Keratinocyte (primary cell): ENCODE measurements around the gene LEUTX. TPM values are rescaled to one million over a fixed set of nuclear protein-coding genes. Genes with fewer than 3 reads are reported as not detected.

Experiments used
- DNase-seq: peaks from one replicate; pipeline ENCODE4 v3.0.0-alpha.2; 2011; ENCODE audit warnings: low read depth, missing footprints, low spot score
- FAIRE-seq: peaks from 2 replicates; lab custom pipeline; 2011; peaks lifted over from hg19 to GRCh38; lab: Jason Lieb, UNC
- H2AFZ ChIP-seq: 2 replicates; pipeline ENCODE4 v1.6.0; 2012; ENCODE audit warnings: low read length, control low read depth, inconsistent platforms; ENCODE audit not compliant: control insufficient read depth
- H3K27ac ChIP-seq: 2 replicates; pipeline ENCODE4 v1.5.1; 2011; ENCODE audit warnings: low read length; ENCODE audit not compliant: control insufficient read depth, insufficient read depth
- H3K27me3 ChIP-seq: 3 replicates; pipeline ENCODE4 v1.6.0; 2011; ENCODE audit warnings: low read length; ENCODE audit not compliant: control insufficient read depth, insufficient read depth; ENCODE audit errors: extremely low read depth
- H3K36me3 ChIP-seq, 2 experiments: 2 replicates in 1 of 2; 3 replicates in 1 of 2; pipeline ENCODE4 v1.5.1; 2011; ENCODE audit warnings: low read length in 2 of 2, mild to moderate bottlenecking in 1 of 2; ENCODE audit not compliant: control insufficient read depth in 2 of 2, insufficient read depth in 2 of 2; ENCODE audit errors: extremely low read depth in 1 of 2
- H3K4me1 ChIP-seq: 3 replicates; pipeline ENCODE4 v1.5.1; 2011; ENCODE audit warnings: low read length; ENCODE audit not compliant: control insufficient read depth, insufficient read depth; ENCODE audit errors: extremely low read depth
- H3K4me2 ChIP-seq: 3 replicates; pipeline ENCODE4 v1.6.0; 2011; ENCODE audit warnings: low read depth, low read length; ENCODE audit not compliant: control insufficient read depth, insufficient read depth; ENCODE audit errors: extremely low read depth
- H3K4me3 ChIP-seq, 3 experiments: fragments of 200-600 bp in 1 of 3; sonication (generic) in 1 of 3; 2 replicates in 2 of 3; 3 replicates in 1 of 3; pipeline ENCODE4 v1.5.1; 2011 to 2016; ENCODE audit warnings: low read length in 3 of 3, mild to moderate bottlenecking in 3 of 3, control low read depth in 2 of 3, inconsistent platforms in 1 of 3, low read depth in 1 of 3, mixed read lengths in 1 of 3, mixed run types in 1 of 3, moderate library complexity in 1 of 3; ENCODE audit not compliant: control insufficient read depth in 2 of 3, insufficient read depth in 2 of 3; ENCODE audit errors: extremely low read depth in 1 of 3
- H3K79me2 ChIP-seq: 2 replicates; pipeline ENCODE4 v1.6.0; 2012; ENCODE audit warnings: low read length; ENCODE audit not compliant: control insufficient read depth, insufficient read depth
- H3K9ac ChIP-seq: 3 replicates; pipeline ENCODE4 v1.6.0; 2011; ENCODE audit warnings: low read length; ENCODE audit not compliant: control insufficient read depth, insufficient read depth; ENCODE audit errors: extremely low read depth
- H3K9me1 ChIP-seq: 3 replicates; pipeline ENCODE4 v1.6.0; 2011; ENCODE audit warnings: low read length; ENCODE audit not compliant: control insufficient read depth, insufficient read depth; ENCODE audit errors: extremely low read depth
- H3K9me3 ChIP-seq: 2 replicates; pipeline ENCODE4 v1.5.1; 2012; ENCODE audit warnings: low read depth, low read length; ENCODE audit not compliant: control insufficient read depth
- H4K20me1 ChIP-seq: 3 replicates; pipeline ENCODE4 v1.6.0; 2011; ENCODE audit warnings: low read length; ENCODE audit not compliant: control insufficient read depth, insufficient read depth; ENCODE audit errors: extremely low read depth
- CTCF ChIP-seq, 3 experiments: IDR thresholded peaks in 1 of 3; conservative IDR thresholded peaks in 1 of 3; optimal IDR thresholded peaks in 1 of 3; 2 replicates in 2 of 3; 3 replicates in 1 of 3; pipeline versions ENCODE3 to v1.5.1; 2011; ENCODE audit warnings: low read length in 3 of 3, mild to moderate bottlenecking in 3 of 3, moderate library complexity in 2 of 3, control low read depth in 1 of 3, inconsistent platforms in 1 of 3; ENCODE audit not compliant: insufficient read depth in 2 of 3; ENCODE audit errors: extremely low read depth in 1 of 3
- EZH2 ChIP-seq: IDR thresholded peaks from one replicate; pipeline ENCODE4 v1.6.1; 2012; ENCODE audit warnings: inconsistent platforms, mild to moderate bottlenecking, low read length, moderate library complexity
- dilution Hi-C: fragments of 300-500 bp; cut with MboI; formaldehyde crosslinking; loops from one replicate; pipeline ENCODE4 v1.7.0; 2020; ENCODE audit warnings: low sequenced_read_pairs; ENCODE audit not compliant: extremely low pct_ligation_motif_present
- polyA plus RNA-seq, 5 experiments: library from polyadenylated mRNA; depleted of rRNA in 3 of 5; stranded (reverse) in 3 of 5; stranded (forward) in 1 of 5; unstranded in 1 of 5; fragments of >200 nt; gene quantifications; 1 replicate in 1 of 5; 2 replicates in 3 of 5; 3 replicates in 1 of 5; pipeline versions ENCODE4 v1.2.1 to v1.2.3, GENCODE V29; 2011 to 2012; ENCODE audit warnings: missing spikeins in 2 of 5, low read depth in 1 of 5, low replicate concordance in 1 of 5

The LEUTX gene
- polyA plus RNA-seq, 1 donor (not counting 4 experiments of a cell fraction or from before 2014, with no cell fraction given), result not detected

GRCh38 chr19:39826311-39826945 lies 47.8 kb downstream of the LEUTX start:
- H3K4me3 ChIP-seq, result no peak overlapping the region
- no peaks in the 10 kb centered on the region for H3K9me1 ChIP-seq
- FAIRE-seq (no peak), DNase-seq (no peak)
- peaks cover 9% of the 10 kb centered on the region for H3K4me1 ChIP-seq
- H3K27me3 ChIP-seq, result no peaks in the 10 kb centered on the region
- dilution Hi-C loops, result no loop called here
- TF ChIP-seq EZH2, result no peak
- TF ChIP-seq CTCF (optimal IDR thresholded peaks at IDR 0.05 in 1 of 3, IDR thresholded peaks at IDR 0.05 in 1 of 3, conservative IDR thresholded peaks at IDR 0.05 in 1 of 3; ENCODE audit: extremely low read depth in 1 of 3, insufficient read depth in 2 of 3, low read length in 3 of 3), result no peak
- no peaks in the 10 kb centered on the region for H4K20me1 ChIP-seq
- no peak overlapping the region for H3K4me2 ChIP-seq
- H3K9ac ChIP-seq, result no peak overlapping the region
- no peak overlapping the region for H3K27ac ChIP-seq
- no peak overlapping the region for H2AFZ ChIP-seq
- H3K79me2 ChIP-seq, result no peaks in the 10 kb centered on the region
- H3K9me3 ChIP-seq, result no peaks in the 10 kb centered on the region
- peaks cover 23 to 34% of the 10 kb centered on the region in 2 experiments for H3K36me3 ChIP-seq

GRCh38 chr19:39827216-39827615 lies 48.6 kb downstream of the LEUTX start:
- Histone ChIP-seq H3K4me1 (peaks cover 9% of the 10 kb centered on the region), H3K36me3 (peaks cover 24 to 36% of the 10 kb centered on the region in 2 experiments), H3K9me1 (no peaks in the 10 kb centered on the region), H3K27me3 (no peaks in the 10 kb centered on the region), H3K27ac (no peak overlapping the region), H3K9ac (no peak overlapping the region), H3K4me3 (no peak overlapping the region), H3K79me2 (peaks cover 5% of the 10 kb centered on the region), H3K9me3 (no peaks in the 10 kb centered on the region), H3K4me2 (no peak overlapping the region), H2AFZ (no peak overlapping the region), H4K20me1 (no peaks in the 10 kb centered on the region)
- DNase-seq (no peak), FAIRE-seq (no peak)
- dilution Hi-C loops, result no loop called here
- no peak for TF ChIP-seq CTCF (optimal IDR thresholded peaks at IDR 0.05 in 1 of 3, IDR thresholded peaks at IDR 0.05 in 1 of 3, conservative IDR thresholded peaks at IDR 0.05 in 1 of 3; ENCODE audit: extremely low read depth in 1 of 3, insufficient read depth in 2 of 3, low read length in 3 of 3)
- TF ChIP-seq EZH2, result no peak
